Measurements from ENCODE around the gene WIPF1.

Gene WIPF1

GRCh38 chr2:174585657-174586252 lies 11.8 kb downstream of the WIPF1 start:
- intact Hi-C loops (cut with DNase I), result no loop called here

DNA sequence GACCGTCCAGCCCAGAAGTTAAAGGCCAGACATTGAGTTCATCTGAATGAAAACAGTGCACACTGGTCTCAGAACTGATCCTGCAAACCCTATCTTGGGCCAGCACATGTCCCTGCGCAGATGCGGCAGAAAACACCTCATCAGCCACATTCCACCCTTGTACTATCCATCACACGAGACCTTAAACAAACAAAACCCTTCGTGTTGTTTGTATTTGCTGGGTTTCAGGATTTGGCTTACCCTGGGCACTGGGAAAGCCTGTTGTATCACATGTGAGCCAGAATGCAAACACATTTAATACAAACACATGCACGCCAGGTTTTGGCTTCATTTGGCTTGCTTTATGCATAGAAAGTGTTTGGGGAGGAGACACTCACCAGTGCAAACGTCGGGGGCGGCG lies 12.5 kb downstream of the WIPF1 start:
- intact Hi-C loops (cut with DNase I), result no loop called here
- DNase-seq, result no peak

More at GRCh38 chr2:174585657-174586252, 11.8 kb downstream of the WIPF1 start:
- peak in 1 of 42 donors; percentile 29 for DNase-seq

GRCh38 chr2:174581491-174581890 lies 16.1 kb downstream of the WIPF1 start:
- intact Hi-C loops (cut with DNase I), result no loop called here
- no peak for DNase-seq

GRCh38 chr2:174580951-174581350 lies 16.7 kb downstream of the WIPF1 start:
- intact Hi-C loops (cut with DNase I), result no loop called here
- peak in 30 of 42 donors; percentile 26 to 81 (median 58) for DNase-seq

DNA sequence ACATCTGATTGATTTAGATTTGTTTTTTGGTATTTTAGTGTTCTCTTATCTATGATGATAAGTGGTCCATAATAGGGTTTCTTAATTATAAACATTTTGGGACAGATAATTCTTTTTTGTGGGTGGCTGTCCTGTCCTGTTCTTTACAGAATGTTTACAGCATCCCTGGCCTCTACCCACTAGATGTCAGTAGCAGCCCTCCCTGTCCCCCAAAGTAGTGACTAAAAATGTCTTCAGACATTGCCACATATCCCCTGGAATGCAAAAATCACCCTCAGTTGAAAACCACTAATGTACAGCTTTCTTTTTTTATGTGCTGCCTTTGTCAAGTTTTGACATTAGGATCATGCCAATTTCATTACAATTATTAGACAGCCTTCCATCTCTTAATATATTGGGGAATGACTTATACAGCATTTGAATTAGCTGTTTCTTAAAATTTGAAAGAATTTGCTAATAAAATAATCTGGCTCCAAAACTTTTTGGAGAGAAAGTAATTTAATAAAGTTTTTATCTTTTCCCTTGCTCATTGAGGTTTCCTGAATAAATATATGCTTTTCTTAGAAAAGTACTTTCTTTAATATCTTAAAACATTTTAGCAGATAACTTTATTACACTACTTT lies 19.5 kb downstream of the WIPF1 start:
- peak in 31 of 42 donors; percentile 35 to 83 (median 55) for DNase-seq
- intact Hi-C loops (cut with DNase I), result no loop called here

DNA sequence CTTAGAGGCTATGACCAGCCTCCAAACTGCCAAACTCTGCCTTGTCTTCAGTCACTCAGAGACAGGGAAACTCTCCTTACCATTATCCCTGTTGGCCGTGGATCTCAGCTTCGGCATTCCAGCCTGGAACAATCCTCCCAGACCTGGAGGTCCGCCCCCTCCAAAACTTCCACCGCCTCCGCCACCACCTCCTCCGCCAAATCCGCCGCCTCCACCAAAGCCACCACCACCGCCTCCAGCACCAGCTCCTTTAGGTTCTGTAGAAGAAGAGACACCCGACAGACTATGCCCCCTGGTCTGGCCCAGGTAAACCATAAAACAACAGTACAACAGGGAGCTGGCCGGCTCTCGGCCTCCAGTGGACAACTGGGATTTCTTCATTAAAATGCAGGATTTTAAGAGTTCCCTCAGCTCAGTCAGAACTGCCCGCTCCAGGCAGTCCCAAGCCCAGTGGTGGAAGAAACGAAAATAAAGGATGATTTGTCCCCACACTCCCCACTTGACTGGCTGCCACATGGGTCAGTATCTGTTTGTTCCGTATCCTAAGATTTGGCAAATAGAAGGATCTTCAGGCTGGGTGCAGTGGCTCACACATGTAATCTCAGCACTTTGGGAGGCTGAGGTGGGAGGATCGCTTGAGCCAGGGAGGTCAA lies 22.4 kb downstream of the WIPF1 start:
- DNase-seq, result peak in 14 of 42 donors; percentile 15 to 74 (median 48)
- intact Hi-C loops (cut with DNase I), result no loop called here

DNA sequence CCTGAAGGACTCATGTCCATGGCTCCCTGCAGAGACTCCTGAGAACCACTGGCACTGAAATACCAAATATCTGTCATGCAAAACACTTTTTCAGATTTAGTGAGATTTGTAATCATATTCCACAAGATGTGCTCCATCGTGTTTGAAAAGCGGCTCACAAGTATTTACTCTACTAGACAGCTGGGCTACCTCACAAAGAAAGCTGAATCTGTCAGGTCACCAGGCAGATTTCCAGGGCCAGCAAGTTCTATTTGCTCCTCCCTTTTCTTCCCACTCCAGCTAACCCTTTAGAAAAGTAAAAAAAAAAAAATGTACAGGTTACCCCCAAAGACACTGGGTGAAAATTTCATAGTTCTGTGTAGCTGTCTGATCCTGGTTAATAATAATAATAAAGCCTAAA lies 22.9 kb downstream of the WIPF1 start:
- DNase-seq, result no peak
- intact Hi-C loops (cut with DNase I), result no loop called here

- DNase-seq, result peak in 15 of 42 donors; percentile 23 to 65 (median 41)
- intact Hi-C loops (cut with DNase I), result no loop called here
These were observed 24.0 kb downstream of the WIPF1 start for GRCh38 chr2:174573621-174574081.

- no peak for DNase-seq
- intact Hi-C loops (cut with DNase I), result no loop called here
These were observed 25.0 kb downstream of the WIPF1 start for GRCh38 chr2:174572556-174572955.

DNA sequence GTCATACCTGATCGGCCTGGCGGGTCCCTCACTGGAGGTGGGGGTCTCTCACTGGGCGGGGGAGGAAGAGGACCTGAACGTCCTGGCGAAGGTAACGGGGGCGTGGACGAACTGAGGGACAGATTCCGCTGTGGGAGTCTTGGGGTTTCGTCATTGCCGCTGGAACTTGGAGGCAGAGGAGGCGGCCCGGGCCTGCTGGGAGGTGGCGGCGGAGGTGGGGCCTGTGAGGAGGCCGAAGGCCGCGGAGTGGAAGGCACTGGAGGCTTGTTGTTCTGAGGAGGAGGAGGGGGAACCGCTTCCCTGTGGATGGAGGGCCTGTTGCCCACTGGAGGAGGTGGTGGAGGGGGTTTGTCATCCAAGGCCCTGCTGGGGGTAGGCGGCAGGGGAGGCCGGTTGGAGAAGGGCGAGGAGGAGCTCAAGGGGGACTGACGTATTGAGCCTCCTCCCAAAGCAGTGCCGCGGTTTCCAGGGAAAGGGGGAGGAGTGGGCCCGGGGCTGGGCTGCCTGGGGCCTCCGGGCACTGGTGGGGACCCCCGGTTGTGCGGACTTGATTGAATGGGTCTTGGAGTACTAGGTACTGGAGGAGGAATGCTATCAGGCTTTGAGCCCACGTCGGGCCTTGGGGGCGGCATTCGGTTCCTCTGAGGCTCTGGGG lies 25.8 kb downstream of the WIPF1 start:
- intact Hi-C loops (cut with DNase I), result no loop called here
- no peak for DNase-seq

DNA sequence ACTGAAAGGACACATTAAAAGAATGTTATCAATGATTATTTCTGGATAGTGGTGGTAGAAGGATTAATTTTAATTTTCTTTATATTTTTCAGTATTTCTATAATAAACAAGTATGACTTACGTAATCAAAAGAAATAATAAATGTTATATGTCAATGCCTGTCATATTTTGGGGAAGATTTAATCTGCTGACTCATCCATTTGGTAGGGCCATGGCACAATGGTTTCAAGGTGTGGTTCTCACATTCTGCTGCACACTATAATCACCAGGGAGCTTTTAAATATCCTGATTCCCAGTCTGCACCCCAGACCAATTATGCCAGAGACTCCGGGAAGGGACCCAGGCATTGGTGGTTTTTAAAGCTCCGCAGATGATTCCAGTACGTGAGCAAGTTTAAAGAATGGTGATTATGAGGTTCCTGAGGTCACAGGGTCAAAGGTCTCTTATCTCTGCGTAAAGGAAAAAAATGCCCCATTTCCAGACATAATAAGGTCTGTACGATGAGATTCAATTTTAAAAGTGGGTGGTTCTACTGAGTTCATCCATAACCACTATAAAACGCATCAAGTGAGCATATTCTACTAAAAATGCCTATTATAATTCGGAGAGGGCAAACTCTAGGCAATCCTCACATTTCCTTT lies 27.2 kb downstream of the WIPF1 start:
- no peak for DNase-seq
- intact Hi-C loops (cut with DNase I), result no loop called here

DNA sequence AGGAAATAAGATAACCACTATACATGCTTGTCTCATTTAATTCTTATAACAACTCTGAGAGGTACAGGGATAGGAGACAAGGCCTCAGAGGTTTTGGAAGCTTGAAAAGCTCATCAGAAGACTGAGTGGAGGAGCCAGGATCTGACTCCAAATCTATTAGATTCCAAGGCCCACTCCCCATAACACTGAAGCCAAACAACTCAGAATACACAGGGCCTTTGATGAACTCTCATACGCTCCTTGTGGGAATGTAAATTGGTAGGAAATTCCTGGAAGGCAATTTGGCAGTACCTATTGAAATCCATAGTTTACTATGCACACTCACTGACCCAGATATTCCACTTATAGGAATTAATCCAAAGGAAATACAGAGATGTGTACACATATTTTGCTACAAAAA lies 27.9 kb downstream of the WIPF1 start:
- intact Hi-C loops (cut with DNase I), result no loop called here
- no peak for DNase-seq

- peak in 1 of 42 donors; percentile 12 for DNase-seq
- intact Hi-C loops (cut with DNase I), result no loop called here
These were observed 29.2 kb downstream of the WIPF1 start for GRCh38 chr2:174568425-174568824.

DNA sequence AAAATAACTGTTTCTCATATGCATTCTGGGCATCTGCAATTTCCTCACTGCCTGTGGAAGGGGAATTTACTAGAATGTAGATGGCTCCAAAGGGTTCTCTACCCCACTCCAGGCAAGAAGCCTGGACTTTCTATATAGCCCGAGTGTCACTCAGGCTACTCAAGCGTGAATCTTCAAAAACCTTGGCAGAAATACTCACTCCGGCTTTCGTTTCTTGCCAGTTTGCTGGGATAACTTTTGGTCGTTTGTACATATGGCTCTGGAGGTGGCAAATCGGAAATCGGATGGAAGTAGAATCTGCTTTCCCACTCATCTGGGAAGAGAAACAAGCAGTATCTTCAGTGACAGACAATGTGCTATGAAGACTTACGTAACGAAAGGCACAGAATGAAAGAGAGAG lies 30.7 kb downstream of the WIPF1 start:
- intact Hi-C loops (cut with DNase I), result no loop called here
- DNase-seq, result no peak

GRCh38 chr2:174563530-174564282 lies 33.9 kb downstream of the WIPF1 start:
- DNase-seq, result no peak
- intact Hi-C loops (cut with DNase I), result no loop called here

- intact Hi-C loops (cut with DNase I), result no loop called here
- DNase-seq, result no peak
These were observed 35.6 kb downstream of the WIPF1 start for GRCh38 chr2:174561972-174562370.

- intact Hi-C loops (cut with DNase I), result no loop called here
- peak; percentile 51 to 95 (median 87) for DNase-seq
These were observed 36.2 kb downstream of the WIPF1 start for GRCh38 chr2:174561283-174561971.

DNA sequence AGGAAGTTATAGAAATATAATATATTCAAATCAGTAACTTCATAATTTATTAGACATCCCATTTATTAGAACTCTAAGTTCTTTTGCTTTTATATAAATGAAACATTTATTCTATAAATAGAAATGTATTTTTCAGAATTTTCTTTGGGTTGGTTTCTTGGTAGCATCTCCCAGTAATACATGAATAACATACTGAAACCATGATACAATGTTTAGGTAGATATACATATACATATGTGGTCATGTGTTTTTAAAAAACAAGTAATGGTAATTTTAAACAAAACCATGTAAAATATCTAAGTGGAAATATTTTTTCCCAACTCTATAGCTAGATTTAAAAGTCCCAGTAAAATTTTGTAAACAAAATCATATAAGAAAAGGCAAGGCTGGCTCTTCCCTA lies 36.9 kb downstream of the WIPF1 start:
- intact Hi-C loops (cut with DNase I), result no loop called here

More for the DNA sequence above, 36.9 kb downstream of the WIPF1 start:
- DNase-seq, result no peak
